T-cell (primary cell): ENCODE results near the gene PFKP. TPM values are rescaled to one million over a fixed set of nuclear protein-coding genes. Genes with fewer than 3 reads are reported as not detected.

ENCODE experiments used
- ATAC-seq, 4 experiments: fragments of 200-7000 bp in 3 of 4; fragments of 150-1000 bp in 1 of 4; cut with Tn5 transposase; replicated peaks in 1 of 4; 1 replicate in 3 of 4; 2 replicates in 1 of 4; pipeline ENCODE4 v1.10.0; 2021; ENCODE audit warnings: moderate library complexity in 3 of 4, mild to moderate bottlenecking in 2 of 4, moderate number of reproducible peaks in 1 of 4
- CTCF ChIA-PET, 2 donors: fragments of 300-600 bp; sonication (Branson Sonifier 250); formaldehyde crosslinking; loops; one replicate each; lab custom pipeline; 2022; ENCODE audit warnings: antibody characterized with exemption in 2 of 2; lab: Charles Lee
- POLR2A ChIA-PET, 2 donors: fragments of 300-600 bp; sonication (Branson Sonifier 250); formaldehyde crosslinking; loops; one replicate each; lab custom pipeline; 2022; ENCODE audit warnings: antibody characterized with exemption in 2 of 2; lab: Charles Lee
- DNase-seq, 35 experiments: peaks; one replicate each; pipeline versions ENCODE4 v3.0.0 to v3.0.0-alpha.2; 2013 to 2023
- H3K27ac ChIP-seq: one replicate; pipeline ENCODE4 v1.5.1; 2013; ENCODE audit warnings: low read length
- H3K27me3 ChIP-seq, 2 experiments: replicated peaks in 1 of 2; 1 replicate in 1 of 2; 2 replicates in 1 of 2; pipeline versions ENCODE4 v1.6.1 to v1.7.0; 2013; ENCODE audit warnings: low read length in 1 of 2, mixed read lengths in 1 of 2; ENCODE audit not compliant: control insufficient read depth in 2 of 2, insufficient read depth in 2 of 2; ENCODE audit errors: extremely low read depth in 1 of 2
- H3K36me3 ChIP-seq, 2 donors: 1 replicate in 1 of 2; 2 replicates in 1 of 2; pipeline versions ENCODE4 v1.6.1 to v1.7.0; 2013; ENCODE audit warnings: low read length in 1 of 2; ENCODE audit not compliant: control insufficient read depth in 2 of 2, insufficient read depth in 1 of 2; ENCODE audit errors: extremely low read depth in 1 of 2
- H3K4me1 ChIP-seq, 2 experiments: 1 replicate in 1 of 2; 2 replicates in 1 of 2; pipeline versions ENCODE4 v1.6.1 to v1.7.0; 2013; ENCODE audit warnings: low read length in 2 of 2, mixed read lengths in 1 of 2; ENCODE audit not compliant: insufficient read depth in 2 of 2, control insufficient read depth in 1 of 2; ENCODE audit errors: extremely low read depth in 1 of 2
- H3K4me3 ChIP-seq, 2 donors: 1 replicate in 1 of 2; 2 replicates in 1 of 2; pipeline versions ENCODE4 v1.5.1 to v1.7.0; 2013; ENCODE audit warnings: mild to moderate bottlenecking in 2 of 2, low read length in 1 of 2, moderate library complexity in 1 of 2; ENCODE audit not compliant: control insufficient read depth in 1 of 2; ENCODE audit errors: extremely low read depth in 1 of 2
- H3K9me3 ChIP-seq: 2 replicates; pipeline ENCODE4 v1.7.0; 2013
- H3K27ac Mint-ChIP-seq, 2 donors: one replicate each; pipeline ENCODE4 v1.8.0; 2020 to 2021; ENCODE audit warnings: mild to moderate bottlenecking in 2 of 2, mixed read lengths in 2 of 2
- H3K27me3 Mint-ChIP-seq, 2 donors: one replicate each; pipeline ENCODE4 v1.8.0; 2021 to 2022; ENCODE audit warnings: mixed read lengths in 2 of 2
- H3K36me3 Mint-ChIP-seq: one replicate; pipeline ENCODE4 v1.8.0; 2021; ENCODE audit warnings: mixed read lengths
- H3K4me1 Mint-ChIP-seq, 3 donors: one replicate each; pipeline ENCODE4 v1.8.0; 2020 to 2022; ENCODE audit warnings: mixed read lengths in 3 of 3, mild to moderate bottlenecking in 1 of 3
- H3K4me3 Mint-ChIP-seq, 3 donors: one replicate each; pipeline ENCODE4 v1.8.0; 2020 to 2022; ENCODE audit warnings: mild to moderate bottlenecking in 3 of 3, mixed read lengths in 3 of 3, moderate library complexity in 3 of 3
- H3K9me3 Mint-ChIP-seq, 3 donors: one replicate each; pipeline ENCODE4 v1.8.0; 2020 to 2022; ENCODE audit warnings: mixed read lengths in 3 of 3
- WGBS: methylation state at CpG from one replicate; pipeline ENCODE4 v1.1.5; 2013; ENCODE audit warnings: missing lambda C conversion rate; ENCODE audit not compliant: insufficient coverage; 5-methylcytosine and 5-hydroxymethylcytosine counted together
- total RNA-seq, 35 experiments: library from RNA in 6 of 35; stranded (reverse) in 6 of 35; fragments of 120-200 nt in 1 of 35; gene quantifications; one replicate each; pipeline versions ENCODE4 v1.2.1 to v1.2.4 and lab custom pipeline; 2013 to 2026

The PFKP gene
- total RNA-seq, 5 donors from 2014 or later (not counting 1 experiment from before 2014, with no cell fraction given), result 60.7 to 84.3 (median 70.2) TPM

GRCh38 chr10:3145366-3145765, 78.0 kb downstream of the PFKP start:
- WGBS, result 98% methylated on average over 13 of the region's 18 CpGs
- peaks cover 71% of the 10 kb centered on the region for H3K36me3 Mint-ChIP-seq
- no peak overlapping the region for H3K27ac Mint-ChIP-seq
- no peak overlapping the region for H3K27ac ChIP-seq
- no peak for ATAC-seq
- DNase-seq, result no peak
- H3K36me3 ChIP-seq, result peaks cover 32 to 96% of the 10 kb centered on the region in 2 donors
- no peaks in the 10 kb centered on the region for H3K27me3 ChIP-seq
- H3K9me3 ChIP-seq, result no peaks in the 10 kb centered on the region
- no peaks in the 10 kb centered on the region for H3K4me1 ChIP-seq
- ChIA-PET POLR2A (no interaction called here), CTCF (no interaction called here)
- H3K9me3 Mint-ChIP-seq, result no peaks in the 10 kb centered on the region
- H3K4me3 ChIP-seq, result no peak overlapping the region
- H3K27me3 Mint-ChIP-seq, result no peaks in the 10 kb centered on the region
- no peak overlapping the region for H3K4me3 Mint-ChIP-seq
- no peaks in the 10 kb centered on the region for H3K4me1 Mint-ChIP-seq

GRCh38 chr10:3146289-3146688, 78.9 kb downstream of the PFKP start:
- DNase-seq, result no peak
- H3K36me3 Mint-ChIP-seq, result peaks cover 71% of the 10 kb centered on the region
- no peaks in the 10 kb centered on the region for H3K4me1 ChIP-seq
- CTCF ChIA-PET, result no interaction called here
- POLR2A ChIA-PET, result no interaction called here
- 96% methylated on average over 8 of the region's 8 CpGs for WGBS
- H3K4me3 Mint-ChIP-seq, result no peak overlapping the region
- H3K36me3 ChIP-seq, result peaks cover 35 to 97% of the 10 kb centered on the region in 2 donors
- H3K4me1 Mint-ChIP-seq, result no peaks in the 10 kb centered on the region
- no peaks in the 10 kb centered on the region for H3K27me3 Mint-ChIP-seq
- H3K27ac ChIP-seq, result no peak overlapping the region
- no peaks in the 10 kb centered on the region for H3K9me3 ChIP-seq
- H3K9me3 Mint-ChIP-seq, result no peaks in the 10 kb centered on the region
- H3K27ac Mint-ChIP-seq, result no peak overlapping the region
- H3K27me3 ChIP-seq, result no peaks in the 10 kb centered on the region
- H3K4me3 ChIP-seq, result no peak overlapping the region
- ATAC-seq, result no peak

GRCh38 chr10:3147117-3147820, 79.9 kb downstream of the PFKP start:
- no peak for DNase-seq
- ChIA-PET CTCF (no interaction called here), POLR2A (no interaction called here)
- no peaks in the 10 kb centered on the region for H3K4me1 ChIP-seq
- Mint-ChIP-seq H3K9me3 (no peaks in the 10 kb centered on the region), H3K27ac (no peak overlapping the region), H3K36me3 (peaks cover 70% of the 10 kb centered on the region), H3K4me3 (no peak overlapping the region), H3K4me1 (no peaks in the 10 kb centered on the region), H3K27me3 (no peaks in the 10 kb centered on the region)
- peaks cover 31 to 94% of the 10 kb centered on the region in 2 donors for H3K36me3 ChIP-seq
- H3K27ac ChIP-seq, result no peak overlapping the region
- no peaks in the 10 kb centered on the region for H3K9me3 ChIP-seq
- no peak for ATAC-seq
- H3K4me3 ChIP-seq, result no peak overlapping the region
- WGBS, result 95% methylated on average over 11 of the region's 17 CpGs
- no peaks in the 10 kb centered on the region for H3K27me3 ChIP-seq

GRCh38 chr10:3148041-3148440, 80.7 kb downstream of the PFKP start:
- peaks cover 74% of the 10 kb centered on the region for H3K36me3 Mint-ChIP-seq
- H3K4me1 Mint-ChIP-seq, result no peaks in the 10 kb centered on the region
- H3K9me3 Mint-ChIP-seq, result no peaks in the 10 kb centered on the region
- no peak overlapping the region for H3K27ac Mint-ChIP-seq
- Histone ChIP-seq H3K27ac (no peak overlapping the region), H3K27me3 (no peaks in the 10 kb centered on the region), H3K9me3 (no peaks in the 10 kb centered on the region), H3K36me3 (peaks cover 34 to 94% of the 10 kb centered on the region in 2 donors), H3K4me3 (no peak overlapping the region), H3K4me1 (no peaks in the 10 kb centered on the region)
- DNase-seq, result no peak
- POLR2A ChIA-PET, result no interaction called here
- WGBS, result 89% methylated on average over 16 of the region's 17 CpGs
- no peaks in the 10 kb centered on the region for H3K27me3 Mint-ChIP-seq
- ATAC-seq, result no peak
- H3K4me3 Mint-ChIP-seq, result no peak overlapping the region
- CTCF ChIA-PET, result no interaction called here

- Mint-ChIP-seq H3K4me1 (no peaks in the 10 kb centered on the region), H3K36me3 (peaks cover 74% of the 10 kb centered on the region), H3K4me3 (no peak overlapping the region), H3K9me3 (no peaks in the 10 kb centered on the region), H3K27me3 (no peaks in the 10 kb centered on the region), H3K27ac (no peak overlapping the region)
- ChIA-PET POLR2A (interaction anchor here in 1 of 2 donors (0.6 kb wide), 1 partner anchor 12 kb away, joined by 5 read pairs; no protein-coding TSS in a partner anchor), CTCF (no interaction called here)
- H3K4me1 ChIP-seq, result no peaks in the 10 kb centered on the region
- H3K4me3 ChIP-seq, result no peak overlapping the region
- peaks cover 26 to 93% of the 10 kb centered on the region in 2 donors for H3K36me3 ChIP-seq
- DNase-seq (no peak), ATAC-seq (no peak)
- no peaks in the 10 kb centered on the region for H3K27me3 ChIP-seq
- no peak overlapping the region for H3K27ac ChIP-seq
- H3K9me3 ChIP-seq, result no peaks in the 10 kb centered on the region
- WGBS, result 100% methylated on average over 3 of the region's 9 CpGs
Measured at GRCh38 chr10:3148994-3149393, 81.6 kb downstream of the PFKP start.

- Histone ChIP-seq H3K27me3 (no peaks in the 10 kb centered on the region), H3K4me1 (no peaks in the 10 kb centered on the region), H3K27ac (no peak overlapping the region), H3K9me3 (no peaks in the 10 kb centered on the region), H3K36me3 (peaks cover 24 to 93% of the 10 kb centered on the region in 2 donors), H3K4me3 (no peak overlapping the region)
- DNase-seq (no peak), ATAC-seq (no peak)
- CTCF ChIA-PET, result no interaction called here
- no peaks in the 10 kb centered on the region for H3K4me1 Mint-ChIP-seq
- 96% methylated on average over 8 of the region's 11 CpGs for WGBS
- no peaks in the 10 kb centered on the region for H3K27me3 Mint-ChIP-seq
- peaks cover 79% of the 10 kb centered on the region for H3K36me3 Mint-ChIP-seq
- POLR2A ChIA-PET, result no interaction called here
- no peak overlapping the region for H3K4me3 Mint-ChIP-seq
- H3K27ac Mint-ChIP-seq, result no peak overlapping the region
- no peaks in the 10 kb centered on the region for H3K9me3 Mint-ChIP-seq
Measured at GRCh38 chr10:3149918-3150317, 82.6 kb downstream of the PFKP start.
